ENCODE measurements around the gene GPC5. TPM values are rescaled to one million over a fixed set of nuclear protein-coding genes. Genes with fewer than 3 reads are reported as not detected.

GPC5 gene
- total and polyA plus RNA-seq, 2 of the 8 experiments (the other 6 are each of a cell fraction or from before 2014, with no cell fraction given) = 0.20 to 0.39 TPM

GRCh38 chr13:92097337-92097903 is 699.0 kb downstream of the GPC5 start (continued):
- no peak for TF ChIP-seq CHD7 (IDR thresholded peaks at IDR 0.05; ENCODE audit: insufficient replicate concordance, low read length)

All from H1 (cell line).